ENCODE measurements around the gene MDGA2.

Gene MDGA2

DNA sequence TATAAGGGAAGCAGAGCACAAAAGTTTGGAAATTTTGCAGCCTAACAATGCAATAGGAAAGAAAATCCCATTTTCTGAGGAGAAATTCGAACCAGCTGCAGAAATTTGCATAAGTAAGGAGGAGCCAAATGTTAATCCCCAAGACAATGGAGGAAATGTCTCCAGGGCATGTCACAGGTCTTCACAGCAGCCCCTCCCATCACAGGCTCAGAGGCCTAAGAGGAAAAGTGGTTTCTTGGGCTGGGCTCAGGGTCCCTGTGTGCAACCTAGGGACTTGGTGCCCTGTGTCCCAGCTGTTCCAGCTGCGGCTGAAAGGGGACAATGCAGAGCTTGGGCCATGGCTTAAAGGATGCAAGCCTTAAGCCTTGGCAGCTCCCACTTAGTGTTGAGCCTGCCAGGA, 190.0 kb downstream of the MDGA2 start:
- no peak for DNase-seq (ENCODE audit: low spot score)

DNA sequence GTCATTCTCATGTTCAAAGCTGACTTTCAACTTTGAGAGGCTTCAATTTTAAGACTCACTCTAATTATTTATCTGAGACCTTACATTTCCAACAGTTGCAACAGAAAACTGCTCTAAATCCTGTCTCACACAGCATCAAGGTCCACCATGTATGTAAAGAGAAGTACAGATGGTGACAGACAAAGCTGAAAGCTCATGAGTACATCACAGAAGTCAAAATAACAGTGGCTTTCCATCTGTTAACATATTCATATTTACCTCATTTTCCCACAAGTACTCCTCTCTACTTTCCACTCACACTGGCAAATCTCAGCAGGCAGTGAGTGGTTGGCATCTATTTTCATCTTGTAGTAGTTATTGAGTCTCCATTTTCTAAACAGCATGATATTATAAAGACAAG, 192.0 kb downstream of the MDGA2 start:
- DNase-seq (ENCODE audit: low spot score) = no peak

DNA sequence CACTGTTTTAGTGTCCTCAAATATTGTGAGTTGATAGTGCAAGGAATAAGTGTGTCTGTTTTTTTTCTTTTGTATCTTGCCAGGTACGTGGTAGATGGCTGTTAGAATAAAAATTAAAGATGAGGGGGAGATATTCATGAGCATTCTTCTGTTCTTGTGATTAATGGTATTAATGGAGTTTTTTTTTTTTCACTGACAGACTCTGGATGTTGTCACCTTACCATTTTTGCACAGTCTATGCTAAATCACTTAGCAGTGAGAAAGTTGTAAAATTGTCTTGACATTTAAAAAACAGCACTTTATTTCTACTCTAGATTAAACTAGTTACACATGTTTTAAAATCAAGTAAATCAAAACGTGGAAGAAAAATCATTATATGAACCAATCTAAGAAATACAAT, 204.3 kb downstream of the MDGA2 start:
- no peak for DNase-seq (ENCODE audit: low spot score)

DNA sequence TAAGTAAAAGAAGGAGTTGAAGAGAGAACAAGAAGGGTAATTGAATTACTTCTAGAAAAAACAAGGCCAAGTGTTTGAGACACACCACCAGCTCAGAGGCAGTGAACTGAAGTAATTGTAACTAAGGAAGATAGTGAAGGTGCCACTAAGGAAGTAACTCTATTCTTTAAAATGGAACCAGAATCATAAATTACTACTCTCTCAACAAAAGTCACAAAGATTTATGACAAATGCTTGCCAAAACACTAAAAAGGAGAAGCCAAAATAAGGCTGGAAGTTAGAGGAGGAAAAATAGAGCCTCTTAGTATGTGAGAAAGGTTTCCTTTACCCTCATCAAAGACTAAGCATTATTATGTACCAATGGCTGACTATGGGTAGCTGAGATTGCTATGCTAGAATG, 208.5 kb downstream of the MDGA2 start:
- DNase-seq (ENCODE audit: low spot score) = no peak

DNA sequence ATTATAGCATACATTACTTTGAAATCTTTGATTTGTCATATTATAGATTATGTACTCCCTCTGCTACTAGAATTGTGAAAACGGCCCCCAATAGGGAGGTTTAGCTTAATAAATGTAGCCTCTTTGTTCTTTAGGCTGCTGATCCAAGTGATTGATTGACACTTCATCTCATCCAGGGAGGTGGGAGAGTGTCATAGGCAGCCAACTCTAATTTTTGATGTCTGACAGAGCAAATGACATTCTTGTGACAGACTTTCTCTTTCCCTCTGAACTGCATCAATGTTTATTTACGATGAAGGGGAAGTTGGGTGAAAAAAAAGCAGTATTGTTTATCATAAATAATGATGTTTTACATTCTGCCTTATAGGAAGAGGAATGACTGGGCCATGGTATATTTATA, 221.4 kb downstream of the MDGA2 start:
- DNase-seq (ENCODE audit: low spot score) = no peak

DNA sequence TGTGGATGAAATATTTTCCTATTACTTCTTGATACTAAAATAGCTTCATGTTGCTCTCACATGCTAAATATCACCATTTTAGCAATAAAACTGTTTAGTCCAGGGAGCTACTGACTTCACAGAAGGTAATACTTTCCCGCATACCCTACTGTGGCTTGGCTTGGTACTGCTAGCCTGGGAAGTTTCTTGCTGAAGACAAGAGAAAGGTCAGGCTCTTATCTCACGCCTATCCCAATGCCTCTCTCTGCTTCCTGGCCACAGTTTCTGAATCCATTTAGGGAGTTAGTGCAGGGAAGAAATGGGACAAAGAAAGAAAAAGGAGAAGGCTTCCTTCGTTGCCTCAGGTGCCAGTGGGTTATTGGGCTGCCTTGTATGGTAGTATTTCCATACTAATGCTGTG, 228.3 kb downstream of the MDGA2 start:
- DNase-seq (ENCODE audit: low spot score) = no peak

DNA sequence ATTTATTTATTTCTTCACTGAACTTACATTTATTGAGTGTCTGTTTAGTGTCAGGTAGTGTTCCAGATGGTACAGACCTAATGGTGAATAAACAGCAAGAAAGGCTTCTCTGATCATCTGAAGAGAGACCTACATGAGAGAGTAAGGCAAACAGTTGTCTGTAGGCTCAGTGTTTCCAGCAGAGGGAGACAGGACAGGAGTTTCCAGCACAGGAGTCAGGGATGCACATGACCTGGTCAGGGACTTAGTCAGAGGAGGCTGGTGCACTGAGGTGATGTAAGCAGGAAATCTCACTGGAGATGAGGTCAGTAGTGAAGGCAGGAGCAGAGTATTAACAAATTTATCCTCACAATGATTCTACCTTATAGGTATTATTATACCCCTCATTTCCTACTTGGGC, 233.2 kb downstream of the MDGA2 start:
- peak; percentile 2 for DNase-seq (ENCODE audit: low spot score)

DNA sequence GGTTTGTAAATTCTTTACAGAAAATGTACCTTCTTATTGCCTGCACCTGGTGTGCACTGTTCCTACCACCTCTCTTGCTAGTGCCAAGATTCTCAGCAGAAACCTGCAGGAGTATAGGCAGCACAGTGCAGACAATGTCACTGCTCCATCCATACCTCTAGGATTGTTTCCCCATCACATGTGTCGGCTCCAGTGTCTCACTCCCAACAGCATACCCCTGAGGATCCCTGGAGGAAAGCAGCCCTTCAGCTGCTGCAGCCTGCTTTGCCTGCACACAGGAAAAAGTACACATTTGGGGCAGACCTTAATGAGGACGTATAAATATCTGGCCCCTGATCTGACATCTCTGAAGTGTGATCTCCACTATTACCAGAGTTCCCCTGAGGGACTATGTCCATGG, 235.5 kb downstream of the MDGA2 start:
- DNase-seq (ENCODE audit: low spot score) = no peak

DNA sequence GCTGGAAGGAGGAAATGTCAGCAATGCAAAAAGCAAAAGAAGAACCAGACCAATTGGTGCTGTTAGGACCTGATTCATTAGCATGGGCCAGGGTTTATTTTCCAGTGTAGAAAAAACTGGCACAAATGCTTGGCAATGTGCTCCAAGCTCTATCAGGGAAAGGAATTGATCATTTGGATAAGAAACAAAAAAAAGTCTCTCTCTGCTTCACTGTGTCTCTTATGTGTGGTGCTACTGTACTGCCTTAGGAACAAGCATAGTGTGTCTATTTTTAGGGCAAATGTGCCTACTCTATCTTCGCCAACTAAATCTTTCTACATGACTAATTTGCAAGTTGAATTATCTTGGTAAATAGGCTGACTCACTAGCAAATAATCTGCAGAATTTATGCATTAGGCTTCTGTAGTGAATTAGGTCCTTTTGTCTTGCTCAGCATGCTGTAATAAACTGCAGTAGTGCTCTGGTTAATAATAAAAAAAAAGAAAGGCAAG, 236.7 kb downstream of the MDGA2 start:
- no peak for DNase-seq (ENCODE audit: low spot score)

DNA sequence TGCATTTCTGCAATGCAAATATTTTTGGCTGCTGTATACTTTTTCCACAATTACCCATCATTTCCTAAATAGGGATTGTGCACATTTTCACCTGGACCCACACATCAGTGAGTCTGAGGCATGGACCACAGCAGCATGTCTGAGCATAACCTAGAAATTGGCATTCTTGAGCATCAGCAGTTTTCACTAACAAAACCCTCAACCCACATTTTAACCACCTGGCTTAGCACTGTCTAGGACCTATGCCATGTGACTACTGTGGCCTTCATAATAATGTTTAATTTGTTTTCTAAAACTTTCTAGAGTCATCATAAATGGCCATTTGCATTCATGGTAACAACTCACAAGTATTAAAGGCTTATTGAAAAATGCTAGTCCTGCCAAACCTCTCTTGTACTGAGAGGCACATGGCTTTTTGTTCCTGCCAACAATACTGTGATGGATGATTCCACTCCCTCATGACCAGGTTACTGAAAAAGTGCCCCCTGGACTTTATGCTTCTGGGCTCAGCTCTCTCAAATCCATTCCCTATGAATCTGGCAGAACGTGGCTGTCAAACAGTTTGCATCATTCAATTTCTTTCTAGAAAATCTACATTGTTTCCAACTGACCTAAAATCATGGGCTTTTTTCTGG, 240.0 kb downstream of the MDGA2 start:
- DNase-seq (ENCODE audit: low spot score) = peak; percentile 1

DNA sequence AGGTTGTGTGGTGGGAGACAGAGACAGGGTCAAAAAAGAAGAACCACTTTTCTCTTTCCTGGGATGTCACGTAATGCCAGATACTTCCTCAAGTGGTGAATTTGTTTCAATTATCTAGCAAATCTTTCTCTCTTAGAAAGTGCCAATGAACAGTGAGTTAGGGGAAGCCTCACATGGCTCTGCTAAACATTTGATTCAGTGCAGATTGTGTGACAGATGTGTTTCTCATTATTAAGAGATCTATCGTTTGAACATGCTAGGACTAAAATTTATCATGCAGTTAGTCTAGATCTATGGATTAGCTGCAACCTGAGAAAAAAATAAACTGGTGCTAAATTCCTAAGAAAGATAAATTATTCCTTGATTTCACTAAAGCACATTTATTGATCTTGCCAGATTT, 247.8 kb downstream of the MDGA2 start:
- no peak for DNase-seq (ENCODE audit: low spot score)

DNA sequence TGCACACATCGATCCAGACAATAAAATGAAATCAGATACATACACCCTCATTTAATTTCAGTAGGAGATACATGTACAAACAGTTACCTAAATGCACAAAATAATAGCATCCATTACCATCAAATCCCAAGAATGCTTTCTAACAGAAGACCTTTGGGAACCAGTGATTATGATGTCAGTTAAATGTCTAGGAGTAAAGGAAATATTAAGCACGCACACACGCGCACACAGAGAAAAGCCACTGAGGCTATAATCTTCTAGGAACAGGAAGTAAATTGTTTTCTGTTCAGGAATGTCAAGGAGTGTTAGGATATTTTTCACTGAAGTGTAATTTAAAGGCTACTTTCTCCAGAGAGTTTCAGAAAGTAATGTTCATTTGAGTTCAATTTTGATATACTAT, 250.1 kb downstream of the MDGA2 start:
- DNase-seq (ENCODE audit: low spot score) = no peak

DNA sequence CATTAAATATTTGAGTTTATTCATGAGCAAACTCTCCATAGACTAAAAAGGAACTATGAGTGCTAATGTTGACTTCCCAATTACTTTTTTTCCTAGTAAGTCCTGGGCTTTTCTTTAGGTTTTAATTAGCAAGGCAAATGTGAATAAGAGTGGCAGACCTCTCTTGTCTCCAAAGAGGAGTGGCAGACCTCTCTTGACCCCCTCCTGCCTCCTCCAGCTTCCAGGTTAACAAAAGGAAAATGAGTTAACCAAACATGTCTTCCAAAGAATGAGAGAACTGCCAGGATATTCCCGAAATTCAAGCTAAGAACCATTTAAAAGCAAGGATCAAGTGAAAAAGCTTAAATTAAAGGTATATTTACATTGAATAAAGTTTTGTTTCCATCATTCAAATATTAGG, 253.2 kb downstream of the MDGA2 start:
- DNase-seq (ENCODE audit: low spot score) = no peak

DNA sequence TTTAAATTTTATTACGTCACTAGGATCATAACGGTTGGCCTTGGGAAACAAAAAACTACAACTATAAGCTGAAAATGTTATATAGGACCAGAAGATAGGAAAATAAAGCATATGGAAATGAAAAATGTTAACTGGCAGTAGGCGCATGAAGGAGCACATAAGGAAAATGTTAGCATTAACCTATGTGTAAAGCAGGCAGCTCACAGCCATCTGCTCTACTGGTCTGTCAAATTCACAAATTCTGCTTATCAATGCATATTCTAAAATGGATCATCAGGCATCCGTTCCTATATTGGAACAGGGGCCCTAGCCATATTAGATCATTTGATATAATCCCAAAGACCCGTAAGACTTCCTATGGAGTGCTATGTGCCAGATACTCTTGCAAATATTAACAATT, 263.9 kb downstream of the MDGA2 start:
- no peak for DNase-seq (ENCODE audit: low spot score)

DNA sequence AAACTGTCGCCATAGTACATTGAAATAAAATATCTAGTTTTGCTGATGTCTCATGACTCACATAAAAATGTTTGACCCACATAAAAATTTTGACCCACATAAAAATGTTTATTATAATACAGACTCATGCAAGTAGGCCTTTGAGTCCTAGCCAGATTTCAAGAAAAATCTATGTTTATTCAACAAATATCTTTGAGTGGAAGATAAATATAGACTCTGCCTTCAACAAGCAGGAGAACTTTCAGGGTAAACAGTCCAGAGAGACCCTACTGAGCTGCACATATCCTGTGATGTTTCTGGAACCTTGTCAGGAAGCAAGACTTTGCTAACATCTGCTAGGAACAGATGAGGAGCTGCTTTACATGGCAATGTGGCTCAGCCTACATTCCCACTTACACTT, 283.1 kb downstream of the MDGA2 start:
- DNase-seq (ENCODE audit: low spot score) = no peak

DNA sequence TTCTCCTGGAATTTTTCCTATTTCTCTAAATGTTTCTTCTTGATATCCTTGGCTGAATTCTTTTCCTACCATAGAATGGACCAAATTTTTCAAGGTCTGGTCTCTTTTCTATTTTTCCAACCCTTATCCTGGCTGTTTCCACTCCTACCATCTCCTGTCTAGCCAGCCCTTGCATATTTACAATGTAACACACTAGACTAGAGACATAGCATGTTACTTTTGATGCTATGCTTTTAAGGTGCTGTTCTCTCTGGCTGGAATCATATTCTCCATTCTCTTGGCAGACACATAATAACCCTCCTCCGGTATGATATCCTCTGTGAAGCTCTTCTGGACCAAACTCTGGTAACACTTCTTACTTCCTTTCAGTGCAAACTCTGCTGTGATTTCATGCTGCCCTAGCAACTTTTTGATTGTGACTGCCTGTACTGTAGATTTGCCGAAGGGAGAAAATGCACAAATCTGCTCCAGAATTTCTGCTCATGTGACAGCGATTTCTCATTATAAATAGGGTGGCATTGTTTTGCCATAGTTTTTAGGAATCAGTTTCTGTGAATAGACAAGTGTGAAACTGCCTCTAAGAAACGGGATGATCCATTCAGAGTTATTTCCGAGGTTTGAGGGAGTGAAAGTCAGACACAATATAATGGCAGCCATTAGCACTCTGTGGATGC, 284.4 kb downstream of the MDGA2 start:
- no peak for DNase-seq (ENCODE audit: low spot score)

DNA sequence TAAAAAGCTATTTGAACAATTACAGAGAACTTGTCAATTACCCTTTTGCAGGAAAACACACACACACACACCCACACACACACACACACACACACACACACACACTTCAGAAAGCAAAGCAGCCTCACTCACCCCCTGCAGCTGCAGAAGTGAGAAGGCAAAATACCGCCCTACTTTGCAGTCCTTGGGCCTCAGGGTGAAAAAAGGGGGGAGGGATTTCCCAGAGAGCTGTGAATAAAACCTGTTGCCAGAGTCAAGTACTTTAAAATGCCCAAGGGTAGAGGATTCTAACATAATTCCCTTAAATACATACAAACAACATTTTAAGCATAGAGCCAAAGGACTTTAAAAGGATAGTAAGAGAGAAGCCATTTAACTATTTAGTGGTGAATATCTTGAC, 285.9 kb downstream of the MDGA2 start:
- no peak for DNase-seq (ENCODE audit: low spot score)

DNA sequence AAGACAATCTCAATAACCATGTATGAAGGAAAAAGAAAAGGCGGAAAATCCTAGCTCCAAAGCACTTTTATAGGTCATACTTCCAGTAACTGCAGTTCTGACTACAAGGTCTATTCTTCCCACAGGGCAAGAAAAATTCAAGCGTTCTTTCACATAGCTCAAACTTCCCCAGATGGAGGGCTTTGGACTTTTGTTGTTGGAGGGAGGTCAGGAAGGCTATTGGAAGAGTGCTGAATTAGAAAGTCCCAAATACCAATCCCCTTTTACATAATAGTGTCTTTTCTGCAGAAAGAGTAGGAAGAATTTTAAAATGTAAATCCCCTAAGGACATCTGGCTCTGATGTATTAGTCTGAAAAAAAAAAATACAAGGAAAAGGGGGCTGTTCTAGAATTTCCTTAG, 309.4 kb downstream of the MDGA2 start:
- DNase-seq (ENCODE audit: low spot score) = no peak

DNA sequence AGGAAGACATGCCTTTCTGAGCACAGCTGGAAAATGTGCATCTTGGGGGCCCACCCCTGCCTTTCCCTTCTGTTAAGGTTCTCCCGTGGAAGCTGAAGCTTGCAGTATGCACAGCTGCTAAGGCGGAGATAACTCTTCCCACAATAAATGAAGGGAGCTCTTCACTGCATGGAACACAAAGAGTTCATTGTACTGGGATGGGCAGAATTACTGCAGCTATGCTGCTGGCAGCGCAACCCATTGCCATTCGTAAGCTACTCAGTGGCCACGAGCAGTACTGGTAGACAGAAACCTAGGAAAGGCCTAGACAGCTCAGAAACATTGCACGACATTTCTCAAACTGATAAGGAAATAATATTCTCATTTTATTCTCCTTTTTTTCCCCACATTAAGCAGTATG, 310.2 kb downstream of the MDGA2 start:
- no peak for DNase-seq (ENCODE audit: low spot score)

DNA sequence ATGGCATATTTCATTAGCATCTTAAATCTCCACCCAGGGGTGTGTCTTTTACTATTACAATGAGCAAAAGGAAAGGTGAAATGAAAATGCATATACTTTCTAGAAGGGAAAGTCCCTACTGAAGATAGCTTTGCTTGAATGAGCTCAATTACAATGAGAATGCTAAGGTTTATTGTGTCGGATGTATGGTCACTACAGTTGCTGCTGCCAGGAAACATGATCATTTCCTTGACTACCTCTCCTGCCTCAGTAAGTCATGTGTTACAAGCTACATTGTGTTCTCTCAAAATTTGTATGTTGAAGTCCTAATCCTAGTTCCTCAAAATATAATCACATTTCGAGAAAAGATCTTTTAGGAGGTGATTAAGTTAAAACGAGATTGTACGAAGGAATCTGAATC, 322.2 kb downstream of the MDGA2 start:
- DNase-seq (ENCODE audit: low spot score) = no peak

DNA sequence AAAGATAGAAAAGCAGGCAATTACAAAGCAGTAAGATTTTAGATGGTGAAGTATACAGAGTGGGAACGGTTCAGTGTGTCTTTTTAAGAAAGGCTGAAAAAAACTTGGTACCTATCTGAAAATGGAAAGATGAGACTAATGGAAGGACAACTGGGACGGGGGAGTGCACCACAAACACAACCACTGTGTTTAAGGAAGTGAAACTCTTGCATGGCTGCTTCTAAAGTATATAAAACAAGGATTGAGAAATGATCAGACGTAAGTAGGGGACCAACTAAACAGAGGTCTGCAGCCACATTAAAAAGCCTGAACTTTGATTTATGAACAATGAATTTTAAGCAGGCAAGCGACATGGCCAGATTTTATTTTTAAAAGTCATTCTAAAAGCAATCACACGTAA, 328.6 kb downstream of the MDGA2 start:
- no peak for DNase-seq (ENCODE audit: low spot score)

DNA sequence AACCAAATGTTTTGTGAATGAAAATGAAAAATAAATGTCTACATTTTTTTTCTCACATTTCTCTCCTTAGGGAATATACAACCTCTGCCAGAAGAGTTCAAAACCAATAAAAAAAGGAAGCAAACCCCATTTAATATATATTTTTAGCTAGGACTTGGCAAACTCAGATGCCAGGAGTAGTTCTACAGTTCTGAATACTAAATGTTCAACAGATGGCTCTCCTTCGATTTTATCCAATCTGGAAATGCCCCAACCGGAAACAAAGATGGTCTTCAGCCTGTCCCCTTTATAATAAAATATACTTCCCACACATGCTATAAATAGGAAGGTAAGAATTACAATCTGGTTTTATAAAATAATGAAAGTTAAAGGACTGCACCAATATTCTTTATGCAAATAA, 330.4 kb downstream of the MDGA2 start:
- no peak for DNase-seq (ENCODE audit: low spot score)

DNA sequence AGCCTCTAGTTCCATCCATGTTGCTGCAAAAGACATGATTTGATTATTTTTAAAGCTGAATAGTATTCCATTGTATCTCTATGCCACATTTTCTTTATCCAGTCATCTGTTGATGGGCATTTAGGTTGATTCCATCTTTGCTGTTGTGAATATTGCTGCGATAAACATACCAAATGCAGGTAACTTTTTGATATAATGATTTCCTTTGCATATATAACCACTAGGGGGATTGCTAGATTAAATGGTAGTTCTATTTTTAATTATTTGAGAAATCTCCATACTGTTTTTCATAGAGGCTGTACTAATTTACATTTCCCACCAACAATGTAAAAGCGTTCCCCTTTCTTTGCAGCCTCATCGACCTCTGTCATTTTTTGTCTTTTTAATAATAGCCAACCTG, 342.5 kb downstream of the MDGA2 start:
- no peak for DNase-seq (ENCODE audit: low spot score)

DNA sequence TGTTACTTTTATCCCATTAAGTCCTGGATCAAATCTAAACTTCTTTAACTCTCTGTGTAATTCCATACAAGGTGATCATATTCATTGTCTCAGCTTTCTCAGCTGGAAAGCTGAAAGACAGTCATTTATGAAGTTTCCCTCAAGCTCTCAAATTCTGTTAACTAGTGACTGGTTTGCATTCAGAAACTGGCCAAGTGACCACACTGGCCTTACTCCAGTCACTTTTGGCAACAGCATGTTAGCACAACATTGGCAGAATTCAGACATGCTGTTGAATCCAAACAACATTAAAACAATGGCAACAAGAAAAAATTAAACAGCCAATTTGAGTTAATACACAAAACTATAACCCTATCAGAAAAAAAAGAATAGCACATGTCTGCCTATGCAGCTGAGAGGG, 343.3 kb downstream of the MDGA2 start:
- DNase-seq (ENCODE audit: low spot score) = peak; percentile 20
